Activated CD8-positive, alpha-beta T cell treated with anti-CD3 and anti-CD28 coated beads for 36 hours (primary cell): ENCODE results near the gene DDX21. TPM values are rescaled to one million over a fixed set of nuclear protein-coding genes. Genes with fewer than 3 reads are reported as not detected.

ENCODE experiments used
- ATAC-seq: fragments of 200-7000 bp; cut with Tn5 transposase; one replicate; pipeline ENCODE4 v1.10.0; 2021; ENCODE audit warnings: mild to moderate bottlenecking, moderate library complexity
- CTCF ChIA-PET: fragments of 350-600 bp; sonication (Branson Sonifier 250); formaldehyde crosslinking; loops from one replicate; lab custom pipeline; 2021; ENCODE audit warnings: antibody characterized with exemption; lab: Charles Lee
- POLR2A ChIA-PET: fragments of 350-600 bp; sonication (Branson Sonifier 250); formaldehyde crosslinking; loops from one replicate; lab custom pipeline; 2021; ENCODE audit warnings: antibody characterized with exemption; lab: Charles Lee
- DNase-seq: peaks from one replicate; pipeline ENCODE4 v3.0.0-alpha.2; 2020
- H3K27ac Mint-ChIP-seq: one replicate; pipeline ENCODE4 v1.8.0; 2021; ENCODE audit warnings: mild to moderate bottlenecking, mixed read lengths
- H3K27me3 Mint-ChIP-seq: one replicate; pipeline ENCODE4 v1.8.0; 2021; ENCODE audit warnings: mixed read lengths
- H3K36me3 Mint-ChIP-seq: one replicate; pipeline ENCODE4 v1.8.0; 2021; ENCODE audit warnings: low read depth, mixed read lengths
- H3K4me1 Mint-ChIP-seq: one replicate; pipeline ENCODE4 v1.8.0; 2021; ENCODE audit warnings: low read depth, mixed read lengths
- H3K4me3 Mint-ChIP-seq: one replicate; pipeline ENCODE4 v1.8.0; 2021; ENCODE audit warnings: mild to moderate bottlenecking, moderate library complexity, mixed read lengths
- H3K9me3 Mint-ChIP-seq: one replicate; pipeline ENCODE4 v1.8.0; 2021; ENCODE audit warnings: mixed read lengths
- intact Hi-C: fragments of 100-400 bp; cut with micrococcal nuclease; formaldehyde crosslinking; loops from one replicate; pipeline ENCODE4 v1.10.0; 2022
- total RNA-seq, 2 experiments: library from RNA; stranded (reverse); gene quantifications; one replicate each; pipeline ENCODE4 v1.2.3, GENCODE V29; 2021
- TF ChIP-seq, protein P1 (sequence below): fragments of 200-600 bp; IDR thresholded peaks from one replicate; pipeline ENCODE4 v1.8.0; 2022; ENCODE audit warnings: antibody characterized with exemption, mild to moderate bottlenecking

DDX21 gene
- total RNA-seq, 2 experiments from 2014 or later, result 192 to 194 TPM

DNA sequence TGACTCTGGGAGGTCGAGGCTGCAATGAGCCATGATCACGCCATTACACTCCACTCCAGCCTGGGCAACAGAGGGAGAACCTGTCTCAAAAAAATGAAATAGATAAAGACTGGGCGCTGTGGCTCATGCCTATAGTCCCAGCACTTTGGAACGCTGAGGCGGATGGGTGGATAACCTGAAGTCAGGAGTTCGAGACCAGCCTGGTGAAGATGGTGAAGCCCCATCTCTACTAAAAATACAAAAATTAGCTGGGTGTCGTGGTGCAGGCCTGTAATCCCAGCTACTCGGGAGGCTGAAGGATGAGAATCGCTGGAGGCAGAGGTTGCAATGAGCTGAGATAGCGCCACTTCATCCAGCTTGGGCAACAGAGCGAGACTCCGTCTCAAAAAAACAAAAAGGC lies 1.1 kb upstream of the DDX21 start:
- Mint-ChIP-seq H3K4me3 (peak overlapping the region; percentile 99), H3K4me1 (peaks cover 32% of the 10 kb centered on the region), H3K36me3 (peaks cover 54% of the 10 kb centered on the region), H3K27me3 (no peaks in the 10 kb centered on the region), H3K27ac (peak overlapping the region; percentile 100), H3K9me3 (no peaks in the 10 kb centered on the region)
- POLR2A ChIA-PET, result interaction anchor here (0.5 to 7.6 kb wide), 14 partner anchors 9 to 623 kb away, joined by 3 to 105 read pairs (median 9); partner anchors contain the start of genes DDX50, HNRNPH3, KIFBP and PBLD
- intact Hi-C loops, result loop anchor here (5.0 kb wide), 1 partner anchor 53 kb away; the partner anchor contains the start of gene DDX50
- no peak for ATAC-seq
- TF ChIP-seq, protein P1, sequence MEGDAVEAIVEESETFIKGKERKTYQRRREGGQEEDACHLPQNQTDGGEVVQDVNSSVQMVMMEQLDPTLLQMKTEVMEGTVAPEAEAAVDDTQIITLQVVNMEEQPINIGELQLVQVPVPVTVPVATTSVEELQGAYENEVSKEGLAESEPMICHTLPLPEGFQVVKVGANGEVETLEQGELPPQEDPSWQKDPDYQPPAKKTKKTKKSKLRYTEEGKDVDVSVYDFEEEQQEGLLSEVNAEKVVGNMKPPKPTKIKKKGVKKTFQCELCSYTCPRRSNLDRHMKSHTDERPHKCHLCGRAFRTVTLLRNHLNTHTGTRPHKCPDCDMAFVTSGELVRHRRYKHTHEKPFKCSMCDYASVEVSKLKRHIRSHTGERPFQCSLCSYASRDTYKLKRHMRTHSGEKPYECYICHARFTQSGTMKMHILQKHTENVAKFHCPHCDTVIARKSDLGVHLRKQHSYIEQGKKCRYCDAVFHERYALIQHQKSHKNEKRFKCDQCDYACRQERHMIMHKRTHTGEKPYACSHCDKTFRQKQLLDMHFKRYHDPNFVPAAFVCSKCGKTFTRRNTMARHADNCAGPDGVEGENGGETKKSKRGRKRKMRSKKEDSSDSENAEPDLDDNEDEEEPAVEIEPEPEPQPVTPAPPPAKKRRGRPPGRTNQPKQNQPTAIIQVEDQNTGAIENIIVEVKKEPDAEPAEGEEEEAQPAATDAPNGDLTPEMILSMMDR, result no peak
- DNase-seq, result no peak
- CTCF ChIA-PET, result interaction anchor here (0.7 to 3.6 kb wide), 9 partner anchors 13 to 170 kb away, joined by 3 to 11 read pairs (median 5); no protein-coding TSS in a partner anchor

DNA sequence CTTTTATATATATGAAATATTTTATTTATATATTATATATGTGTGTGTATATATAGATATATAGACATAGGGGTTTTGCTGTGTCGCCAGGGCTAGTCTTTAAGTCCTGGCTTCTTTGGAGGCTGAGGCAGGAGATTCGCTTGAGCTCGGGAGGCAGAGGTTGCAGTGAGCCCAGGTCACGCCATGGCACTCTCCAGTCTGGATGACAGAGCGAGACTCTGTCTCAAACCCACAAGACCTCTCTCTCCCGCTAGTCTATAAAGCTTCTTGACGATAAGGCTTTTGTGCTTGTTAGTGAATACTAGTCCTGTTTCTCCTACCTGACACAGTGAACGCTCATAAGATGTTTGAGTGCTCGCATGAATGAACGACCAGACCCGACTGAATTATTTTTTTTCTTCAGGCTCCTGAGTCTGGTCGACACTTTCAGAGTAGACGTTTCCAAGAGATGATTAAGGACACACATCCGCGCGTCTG lies 577 bp upstream of the DDX21 start:
- ChIA-PET POLR2A (interaction anchor here (0.5 to 7.6 kb wide), 28 partner anchors 7 to 623 kb away, joined by 3 to 105 read pairs (median 5); partner anchors contain the start of genes CCAR1, DDX50, HNRNPH3 and KIFBP), CTCF (interaction anchor here (0.6 to 3.6 kb wide), 14 partner anchors 14 to 169 kb away, joined by 3 to 14 read pairs (median 4); no protein-coding TSS in a partner anchor)
- ATAC-seq, result peak; percentile 35
- peaks cover 35% of the 10 kb centered on the region for H3K4me1 Mint-ChIP-seq
- TF ChIP-seq, protein P1, result no peak
- peak overlapping the region; percentile 99 for H3K4me3 Mint-ChIP-seq
- H3K9me3 Mint-ChIP-seq, result no peaks in the 10 kb centered on the region
- peak overlapping the region; percentile 100 for H3K27ac Mint-ChIP-seq
- no peaks in the 10 kb centered on the region for H3K27me3 Mint-ChIP-seq
- H3K36me3 Mint-ChIP-seq, result peaks cover 58% of the 10 kb centered on the region
- peak; percentile 48 for DNase-seq
- intact Hi-C loops, result loop anchor here (5.0 kb wide), 1 partner anchor 53 kb away; the partner anchor contains the start of gene DDX50

DNA sequence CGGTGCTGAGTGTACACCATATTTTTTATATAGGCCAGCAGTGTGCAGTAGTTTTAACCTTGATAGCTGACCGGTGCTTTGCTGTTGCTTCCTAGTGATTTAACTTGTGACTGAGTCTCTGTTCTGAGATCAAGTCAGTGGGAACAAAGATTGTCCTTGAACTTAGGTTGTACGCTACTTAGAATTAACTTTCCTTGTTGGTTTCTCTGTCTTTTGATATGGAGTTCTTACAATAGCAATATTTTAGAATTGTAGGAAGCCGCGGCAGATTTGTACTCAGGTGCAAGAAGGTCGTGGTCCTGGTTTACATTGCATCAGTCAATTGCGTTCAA lies 1.3 kb downstream of the DDX21 start:
- Mint-ChIP-seq H3K27ac (peak overlapping the region; percentile 100), H3K27me3 (no peaks in the 10 kb centered on the region), H3K4me1 (peaks cover 47% of the 10 kb centered on the region), H3K36me3 (peaks cover 71% of the 10 kb centered on the region), H3K9me3 (no peaks in the 10 kb centered on the region), H3K4me3 (peak overlapping the region; percentile 99)
- ATAC-seq (no peak), DNase-seq (no peak)
- TF ChIP-seq, protein P1, result no peak
- ChIA-PET POLR2A (interaction anchor here (0.9 to 7.6 kb wide), 17 partner anchors 9 to 272 kb away, joined by 3 to 105 read pairs (median 7); partner anchors contain the start of genes DDX50, KIFBP, SRGN and SUPV3L1), CTCF (interaction anchor here (3.0 to 3.6 kb wide), 2 partner anchors 27 to 30 kb away, joined by 11 to 14 read pairs; no protein-coding TSS in a partner anchor)
- intact Hi-C loops, result loop anchor here (5.0 kb wide), 1 partner anchor 55 kb away; the partner anchor contains the start of gene DDX50

DNA sequence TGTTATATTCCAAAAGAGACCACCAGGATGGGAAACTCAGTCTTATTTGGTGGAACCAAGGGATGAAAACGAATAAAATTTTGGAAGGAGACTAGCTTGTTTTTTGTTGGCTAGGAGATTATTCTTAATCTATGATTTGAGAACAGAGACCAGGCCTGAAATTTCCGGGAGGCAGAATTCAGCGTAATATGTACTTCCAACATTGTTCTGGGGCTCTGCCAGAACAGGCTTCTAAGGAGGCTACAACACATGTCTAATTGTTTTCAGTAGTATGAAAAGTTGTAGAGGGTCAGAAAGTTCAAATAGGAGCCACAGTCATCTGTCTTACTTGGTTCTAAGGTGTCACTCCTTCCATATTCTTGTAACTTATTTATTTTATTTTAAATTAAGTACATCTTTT lies 1.7 kb downstream of the DDX21 start:
- TF ChIP-seq, protein P1, result no peak
- peak overlapping the region; percentile 99 for H3K4me3 Mint-ChIP-seq
- H3K4me1 Mint-ChIP-seq, result peaks cover 45% of the 10 kb centered on the region
- no peaks in the 10 kb centered on the region for H3K9me3 Mint-ChIP-seq
- H3K27ac Mint-ChIP-seq, result peak overlapping the region; percentile 100
- no peaks in the 10 kb centered on the region for H3K27me3 Mint-ChIP-seq
- POLR2A ChIA-PET, result interaction anchor here (0.9 to 7.6 kb wide), 14 partner anchors 9 to 223 kb away, joined by 3 to 105 read pairs (median 8); partner anchors contain the start of genes DDX50, KIFBP and SUPV3L1
- intact Hi-C loops, result loop anchor here (5.0 kb wide), 1 partner anchor 55 kb away; the partner anchor contains the start of gene DDX50
- DNase-seq (no peak), ATAC-seq (no peak)
- peaks cover 71% of the 10 kb centered on the region for H3K36me3 Mint-ChIP-seq
- CTCF ChIA-PET, result interaction anchor here (3.0 to 3.6 kb wide), 2 partner anchors 27 to 30 kb away, joined by 11 to 14 read pairs; no protein-coding TSS in a partner anchor
